NCI-H526 treated with DMSO at 0.1 percent for 48 hours (cell line): Measurements from ENCODE around the gene WWTR1.

Experiments used
- DNase-seq: peaks from one replicate; lab custom pipeline; 2025; lab: John Stamatoyannopoulos, UW

Gene WWTR1

DNA sequence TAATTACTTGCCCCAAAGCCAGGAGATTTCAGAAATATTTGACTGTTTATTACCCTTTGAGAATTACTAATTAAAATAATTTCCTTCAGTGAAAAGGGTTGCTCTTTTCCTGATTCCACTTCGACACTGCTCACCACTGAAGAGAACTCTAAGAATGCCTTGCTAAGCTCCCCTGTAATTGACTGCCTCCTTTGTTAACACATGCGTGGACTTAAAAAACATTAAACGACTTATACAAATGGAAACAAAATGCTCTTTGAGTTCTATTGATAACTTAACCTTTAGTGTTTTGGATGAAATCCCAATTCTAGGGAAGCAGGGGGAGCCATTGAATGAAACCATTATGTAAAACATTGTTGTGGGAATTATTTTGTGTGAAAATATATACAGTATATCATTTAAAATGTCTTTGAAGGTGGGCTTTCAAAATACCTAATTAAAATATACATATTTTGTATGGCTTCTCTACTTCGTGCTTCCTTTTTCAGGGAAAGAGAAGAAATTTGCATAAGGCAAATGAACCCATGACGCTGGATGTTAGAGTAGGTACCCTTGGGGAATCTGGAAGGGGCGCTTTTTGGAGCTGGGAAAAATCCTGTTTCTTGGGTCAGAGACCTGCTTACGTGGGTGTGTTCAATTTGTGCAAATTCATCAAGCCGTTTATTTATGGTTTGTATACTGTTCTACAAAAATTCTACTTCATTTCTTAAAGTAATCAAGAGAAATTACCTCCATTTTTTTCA is 64.2 kb downstream of the WWTR1 start:
- DNase-seq, result peak; percentile 94

DNA sequence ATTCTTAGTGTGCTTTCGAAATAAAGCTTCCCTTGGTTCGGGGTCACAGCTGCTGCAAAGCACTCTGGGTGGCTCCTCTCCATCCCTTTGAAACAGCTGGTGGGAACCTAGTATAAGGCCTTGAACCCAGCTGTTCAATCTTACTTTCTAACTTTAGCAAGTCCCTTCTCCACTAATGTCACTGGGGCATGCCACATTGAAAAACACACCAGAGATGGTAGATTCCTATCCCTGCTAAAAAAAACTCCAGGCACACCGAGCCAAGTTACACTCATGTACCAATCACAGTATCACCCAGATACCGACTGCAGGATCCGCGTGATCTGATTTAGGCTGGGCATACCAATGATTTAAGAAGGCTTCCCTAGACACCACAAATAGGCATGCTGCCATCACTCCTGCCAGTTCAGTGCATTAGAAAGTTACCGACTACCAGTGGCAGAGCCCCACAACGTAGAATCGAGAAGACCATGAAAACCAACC is 65.0 kb downstream of the WWTR1 start:
- no peak for DNase-seq

DNA sequence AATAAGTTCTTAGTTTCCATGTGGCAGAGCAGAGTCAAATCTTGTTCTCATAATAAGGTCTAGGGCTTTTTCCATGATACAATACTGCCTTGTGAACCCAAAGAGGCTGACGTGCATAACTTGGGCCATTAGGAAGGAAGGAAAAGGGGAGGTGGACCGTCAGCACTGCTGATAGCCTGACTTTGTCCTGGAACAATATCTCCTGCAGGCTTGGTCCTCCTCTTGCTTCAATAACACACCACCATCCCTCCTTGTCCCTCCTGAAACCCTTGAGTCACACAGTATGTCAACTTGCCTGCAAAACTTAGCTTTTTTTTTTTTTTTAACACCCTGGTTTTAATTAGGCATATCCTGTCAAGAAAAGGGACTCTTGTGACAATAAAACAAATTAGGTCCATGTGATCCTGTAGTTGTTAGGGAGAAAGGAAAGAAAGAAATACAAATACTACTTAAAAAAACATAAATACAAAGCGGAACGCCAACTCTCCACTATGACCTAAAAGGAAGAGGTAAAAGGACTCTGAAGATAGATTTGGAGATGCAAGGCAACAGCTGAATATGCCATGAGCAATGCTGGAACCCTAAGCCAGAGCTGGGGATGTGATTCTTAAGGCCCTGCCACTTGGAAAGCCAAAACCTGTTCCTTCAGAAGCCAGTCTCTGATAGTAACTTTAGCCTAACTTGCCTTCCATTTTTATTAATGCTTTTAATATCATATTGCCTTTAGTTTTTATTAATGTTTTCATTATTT is 67.0 kb downstream of the WWTR1 start:
- DNase-seq, result no peak

DNA sequence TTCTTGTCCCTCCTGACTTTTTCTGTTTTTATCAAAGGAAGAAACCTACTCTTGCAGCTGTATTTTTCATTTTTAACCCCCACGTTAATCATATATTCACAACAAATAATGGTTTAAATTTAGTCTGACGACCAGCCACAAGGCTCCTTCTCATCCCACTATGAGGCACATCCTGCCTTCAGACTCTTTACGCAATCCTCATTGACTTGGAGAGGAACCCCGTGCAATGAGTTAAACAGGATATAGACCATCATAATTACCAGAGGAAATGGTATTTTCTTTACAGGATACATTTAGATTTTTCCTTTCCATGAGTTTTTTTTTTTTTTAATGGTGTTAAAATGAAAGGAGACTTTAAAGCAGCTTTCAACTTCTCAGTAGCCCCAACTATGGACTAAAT is 68.5 kb downstream of the WWTR1 start:
- no peak for DNase-seq

DNA sequence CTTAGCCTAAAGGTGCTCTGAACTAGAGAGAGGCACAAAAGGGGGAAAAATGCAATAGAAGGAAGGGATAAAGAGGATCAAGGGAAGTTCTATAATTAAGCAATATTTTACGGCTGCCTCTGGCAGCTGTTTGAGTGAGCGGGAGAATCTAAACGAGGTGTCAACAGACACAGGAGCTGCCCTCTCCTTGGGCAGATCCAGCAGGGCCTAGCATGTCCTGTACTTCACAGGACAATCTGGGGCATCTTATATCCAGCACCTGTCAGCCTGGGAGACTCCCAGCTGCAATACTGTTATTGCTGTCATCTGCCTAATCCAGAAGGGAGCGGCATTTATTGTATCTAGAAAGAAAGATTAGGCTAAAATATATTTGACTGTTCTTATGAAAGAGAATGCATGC is 68.9 kb downstream of the WWTR1 start:
- no peak for DNase-seq

DNA sequence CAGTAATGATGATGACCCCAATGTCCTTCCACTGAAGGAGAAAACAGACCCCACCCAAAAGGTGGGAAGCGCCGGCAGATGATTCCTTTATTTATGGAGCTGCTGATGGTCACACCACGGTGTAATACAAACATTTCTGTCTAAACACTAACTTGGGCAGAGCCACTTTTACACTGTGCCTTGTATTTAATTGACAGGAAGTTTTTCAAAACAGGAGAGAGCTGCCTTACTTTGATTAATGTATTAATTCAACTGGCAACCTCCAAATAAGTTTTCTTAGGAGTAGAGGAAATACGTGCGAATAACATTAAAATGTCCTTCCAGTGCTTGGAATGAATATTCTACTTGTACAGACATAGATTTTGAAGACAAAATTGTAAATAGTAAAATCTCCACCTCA is 70.4 kb downstream of the WWTR1 start:
- no peak for DNase-seq

DNA sequence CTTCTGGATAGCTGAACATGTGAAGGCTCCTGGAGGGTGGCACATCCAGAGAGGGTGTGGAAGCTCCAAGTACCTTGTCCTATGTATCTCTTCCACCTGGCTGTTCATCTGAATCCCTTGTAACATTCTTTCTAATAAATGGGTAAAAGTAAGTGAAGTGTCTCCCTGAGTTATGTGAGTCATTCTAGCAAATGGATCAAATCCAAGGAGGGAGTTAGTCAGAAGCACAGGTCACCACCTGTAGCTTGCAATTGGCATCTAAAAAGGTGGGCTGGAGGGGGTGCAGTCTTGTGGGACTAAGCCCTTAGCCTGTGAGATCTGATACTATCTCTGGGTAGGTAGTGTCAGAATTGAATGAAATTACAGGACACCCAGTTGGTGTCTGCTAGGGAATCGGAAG is 71.0 kb downstream of the WWTR1 start:
- DNase-seq, result no peak

DNA sequence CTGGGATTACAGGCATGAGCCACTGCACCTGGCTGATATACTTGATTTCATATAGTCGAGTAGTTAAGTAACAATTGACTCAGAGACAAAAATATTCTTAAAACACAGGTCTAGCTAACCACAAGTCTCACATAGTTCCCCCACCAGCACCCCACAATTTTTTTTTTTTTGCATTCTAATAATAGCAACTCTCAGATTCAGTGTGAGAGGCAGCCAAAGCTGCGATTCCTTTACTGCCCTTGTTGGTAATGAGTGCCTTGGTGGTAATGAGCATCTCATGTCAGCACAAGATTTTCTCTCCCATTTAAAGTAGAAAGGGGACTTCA is 72.5 kb downstream of the WWTR1 start:
- DNase-seq, result no peak

DNA sequence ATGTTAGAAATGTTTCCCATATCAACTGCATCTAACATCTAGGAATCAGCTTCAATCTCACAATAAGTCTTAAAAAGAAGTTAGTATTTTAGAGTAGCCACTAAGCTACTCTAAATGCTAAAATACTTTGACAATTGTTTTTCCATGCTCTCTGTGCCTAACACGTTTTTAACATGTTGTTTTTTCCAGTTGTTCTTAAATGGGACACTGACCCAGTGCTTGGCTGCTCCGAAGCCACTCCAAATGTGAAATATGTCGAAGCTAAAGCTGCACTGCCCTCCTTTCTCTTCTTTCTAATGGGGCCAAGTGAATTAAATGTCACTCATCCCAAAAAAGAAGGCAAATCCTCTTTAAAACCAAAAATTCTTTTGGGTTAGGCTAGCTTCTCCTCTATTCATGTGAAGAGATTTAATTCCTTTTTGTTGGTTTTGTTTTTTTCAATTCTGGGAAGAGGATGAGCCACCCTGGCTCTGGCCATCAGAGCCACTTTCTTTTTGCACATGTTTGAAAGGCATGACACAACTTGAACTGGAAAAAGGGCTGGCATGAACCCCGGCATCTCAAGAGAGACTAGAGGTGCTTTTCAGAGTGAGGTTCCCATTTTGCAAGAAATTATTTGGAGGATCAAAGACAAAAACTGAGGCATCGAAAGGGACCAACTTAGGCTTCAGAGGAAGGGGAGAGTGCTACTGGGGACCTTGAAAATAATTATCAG is 73.7 kb downstream of the WWTR1 start:
- DNase-seq, result no peak

DNA sequence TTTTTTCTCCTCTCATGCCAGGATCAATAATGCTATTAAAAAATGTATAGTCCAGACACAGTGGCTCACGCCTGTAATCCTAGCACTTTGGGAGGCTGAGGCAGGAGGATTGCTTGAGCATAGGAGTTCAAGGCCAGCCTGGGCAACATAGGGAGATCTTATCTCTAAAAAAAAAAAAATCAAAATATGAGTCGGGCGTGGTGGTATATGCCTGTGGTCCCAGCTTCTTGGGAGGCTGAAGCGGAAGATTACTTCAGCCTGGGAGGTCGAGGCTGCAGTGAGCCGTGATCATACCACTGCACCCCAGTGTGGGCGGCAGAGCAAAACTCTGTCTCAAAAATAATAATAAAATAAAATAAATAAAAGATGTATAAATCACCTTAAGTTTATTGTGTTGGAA is 75.4 kb downstream of the WWTR1 start:
- DNase-seq, result no peak

DNA sequence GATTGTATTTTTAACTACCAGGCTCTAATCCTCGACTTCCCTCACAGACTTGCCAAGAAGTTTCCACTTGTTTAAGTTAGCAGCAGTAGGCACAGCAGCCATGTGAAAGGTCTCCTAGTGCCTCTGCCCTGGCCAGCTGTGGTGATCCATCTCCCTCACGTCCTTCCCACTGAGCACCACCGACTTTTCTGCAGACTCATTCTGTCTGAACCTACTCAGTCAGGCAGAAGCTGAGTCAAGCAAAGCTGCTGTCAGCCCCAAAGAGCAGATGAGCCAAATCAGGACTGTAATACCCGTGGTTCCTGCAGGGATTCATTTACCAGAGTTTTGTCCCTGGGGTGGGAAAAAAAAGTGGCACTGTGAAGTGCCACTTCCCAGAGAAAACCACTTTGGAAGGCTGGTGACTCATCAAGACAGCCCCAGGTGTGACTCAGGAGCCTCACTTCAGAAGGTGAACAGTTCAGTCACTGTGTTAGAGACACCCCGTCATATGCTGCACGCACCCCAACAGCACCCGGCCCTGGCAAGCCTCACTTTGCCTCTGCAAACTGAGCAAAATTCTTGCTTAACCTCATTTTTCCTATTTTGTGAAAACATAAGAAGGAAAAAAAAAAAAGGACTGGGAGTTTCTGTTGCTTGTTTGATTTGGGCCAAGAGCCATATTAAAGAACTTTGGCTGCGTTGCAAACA is 76.0 kb downstream of the WWTR1 start:
- DNase-seq, result no peak

DNA sequence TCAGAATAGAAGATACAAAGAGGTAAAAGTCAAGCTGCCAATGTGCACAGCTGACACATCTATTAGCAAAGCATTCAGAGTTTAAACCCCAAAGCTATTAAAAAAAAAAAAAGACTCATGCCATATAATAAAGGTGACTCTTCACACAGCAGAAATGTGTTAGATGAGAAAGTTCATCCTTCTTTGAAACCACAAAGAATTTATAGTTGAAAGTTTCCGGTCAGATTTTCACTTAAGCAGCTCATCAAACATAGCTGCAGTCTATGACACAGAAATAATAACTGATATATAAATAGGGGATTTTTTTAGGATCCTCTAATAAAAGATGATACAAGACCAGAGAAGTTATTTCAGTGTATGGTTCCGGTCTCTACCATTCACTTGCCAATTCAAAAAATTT is 76.6 kb downstream of the WWTR1 start:
- no peak for DNase-seq

DNA sequence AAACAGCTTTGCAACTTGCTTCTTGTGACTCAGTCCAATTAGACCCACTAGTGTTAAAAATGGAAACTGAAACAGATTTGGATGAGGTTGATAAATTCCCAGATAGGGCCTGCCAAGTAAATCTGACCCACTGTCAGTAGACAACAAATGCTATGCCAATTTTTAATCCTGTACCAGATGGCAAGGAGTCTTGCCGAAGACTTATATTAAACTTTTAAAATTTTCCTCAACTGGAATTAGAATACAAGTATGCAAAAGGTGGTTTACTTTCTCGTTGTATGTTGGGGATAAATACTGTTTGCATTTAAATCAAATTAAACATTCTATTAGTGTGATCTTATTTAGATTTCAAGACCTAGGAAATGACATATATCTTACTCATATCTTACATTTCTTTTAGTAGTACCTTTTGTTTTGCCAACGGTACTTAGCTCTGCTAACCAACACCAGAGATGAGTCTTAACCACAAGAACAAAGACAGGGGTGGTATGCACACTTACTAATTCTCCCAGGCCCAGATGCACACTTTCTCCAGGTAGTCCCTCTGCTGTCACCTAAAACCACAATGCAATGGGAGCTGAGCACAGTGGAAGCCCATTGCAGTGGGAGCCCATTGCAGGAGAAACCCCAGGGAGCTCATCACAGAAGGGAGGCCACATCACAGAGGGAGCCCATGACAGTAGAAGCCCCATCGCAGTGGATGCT is 77.8 kb downstream of the WWTR1 start:
- DNase-seq, result no peak

DNA sequence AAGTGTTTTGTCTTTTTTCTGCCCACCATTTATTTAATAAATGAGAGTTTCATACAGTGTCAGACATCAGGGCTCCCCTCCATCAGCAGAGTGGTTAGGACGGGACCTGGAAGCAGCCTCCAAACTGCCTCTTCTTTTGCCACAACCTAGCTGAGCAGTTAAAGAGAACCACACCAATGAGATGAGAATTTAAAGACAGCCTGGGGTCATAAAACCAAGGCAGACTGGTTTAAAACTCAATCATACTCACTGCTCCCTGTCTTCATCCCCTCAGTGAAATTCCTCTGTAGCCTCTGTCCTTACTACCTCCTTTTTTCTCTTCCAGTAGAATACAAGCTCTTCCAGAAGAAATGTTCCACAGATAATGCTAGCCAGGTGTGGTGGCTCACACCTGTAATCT is 78.7 kb downstream of the WWTR1 start:
- no peak for DNase-seq

DNA sequence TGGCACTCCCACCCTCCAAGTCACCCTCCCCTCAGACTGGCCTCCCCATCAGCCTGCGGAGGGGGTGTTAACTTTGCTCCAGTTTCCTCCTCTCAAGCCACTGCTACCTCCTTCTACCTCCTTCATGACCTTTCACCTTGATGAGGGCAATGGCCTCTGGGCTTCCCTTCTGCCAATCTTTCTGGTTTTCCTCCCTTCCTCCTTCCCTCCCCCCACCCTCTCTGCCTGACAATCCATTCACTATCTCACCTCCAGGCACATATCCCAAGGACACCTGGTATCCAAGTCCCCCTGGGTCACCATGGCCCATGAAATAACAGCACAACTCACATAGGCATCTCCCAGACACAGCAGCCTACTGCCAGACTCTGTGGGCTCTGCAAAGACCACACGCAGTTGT is 80.0 kb downstream of the WWTR1 start:
- DNase-seq, result no peak

DNA sequence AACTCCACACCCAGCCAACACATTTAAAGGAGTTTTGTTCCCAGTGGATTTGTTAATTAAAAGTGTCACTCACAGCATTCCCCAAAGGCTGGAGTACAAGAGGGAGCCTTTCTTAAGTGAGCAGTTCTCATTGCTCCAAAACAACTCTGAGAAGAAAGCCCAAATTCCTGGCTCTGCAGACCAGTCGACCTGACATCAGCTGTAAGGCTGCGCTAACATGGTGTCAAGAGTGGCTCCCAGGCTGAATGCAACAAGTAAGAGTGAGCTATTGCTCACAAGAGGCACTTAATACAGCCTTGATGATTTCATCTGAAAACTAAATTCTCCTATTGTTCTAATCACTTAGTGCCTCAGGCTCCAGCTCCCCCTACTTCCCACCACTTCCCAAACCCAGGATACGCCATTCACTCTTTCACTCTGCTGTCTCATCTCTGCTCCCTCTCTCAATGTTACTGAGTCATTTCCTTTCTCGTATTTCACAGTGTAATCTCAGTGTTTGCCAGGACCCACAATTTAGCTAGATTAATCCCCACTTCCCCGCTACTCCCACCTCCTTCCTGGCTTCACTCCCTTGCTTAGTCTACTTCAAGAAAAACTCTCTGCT is 81.8 kb downstream of the WWTR1 start:
- DNase-seq, result no peak

DNA sequence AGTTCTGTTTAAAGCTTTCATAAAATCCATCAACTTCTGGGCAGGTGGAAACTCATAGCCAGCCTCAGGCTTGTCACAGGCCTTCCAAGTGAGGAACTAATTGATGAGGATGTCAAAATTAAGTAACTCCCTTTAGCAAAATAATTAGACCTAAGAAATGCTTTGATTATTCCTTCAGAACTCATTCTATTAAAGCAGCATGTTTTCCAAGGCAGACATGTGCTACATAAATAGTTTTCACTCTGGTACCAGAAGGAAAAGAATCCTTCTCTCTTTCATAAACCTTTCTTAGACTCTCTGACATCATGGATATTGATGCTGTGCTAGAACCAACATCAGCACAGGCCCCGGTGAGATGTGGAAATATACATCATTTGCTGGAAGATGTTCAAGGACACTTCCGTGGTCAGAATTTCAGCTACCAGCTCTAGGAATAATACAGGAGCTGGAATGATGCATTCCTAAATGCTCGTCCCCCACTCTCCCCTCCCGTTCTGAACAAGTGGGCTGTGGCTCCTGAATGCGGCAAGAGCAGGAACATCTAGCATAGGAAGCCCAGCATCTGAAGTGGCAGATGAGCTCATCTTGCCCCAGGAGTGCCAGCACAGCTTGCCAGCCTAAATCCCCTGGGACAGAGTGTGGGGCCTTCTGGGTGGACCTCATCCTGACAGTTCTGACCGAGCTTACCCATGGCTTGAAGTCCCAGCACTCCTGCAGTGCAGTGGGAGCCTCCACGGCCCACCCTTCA is 82.4 kb downstream of the WWTR1 start:
- DNase-seq, result no peak

DNA sequence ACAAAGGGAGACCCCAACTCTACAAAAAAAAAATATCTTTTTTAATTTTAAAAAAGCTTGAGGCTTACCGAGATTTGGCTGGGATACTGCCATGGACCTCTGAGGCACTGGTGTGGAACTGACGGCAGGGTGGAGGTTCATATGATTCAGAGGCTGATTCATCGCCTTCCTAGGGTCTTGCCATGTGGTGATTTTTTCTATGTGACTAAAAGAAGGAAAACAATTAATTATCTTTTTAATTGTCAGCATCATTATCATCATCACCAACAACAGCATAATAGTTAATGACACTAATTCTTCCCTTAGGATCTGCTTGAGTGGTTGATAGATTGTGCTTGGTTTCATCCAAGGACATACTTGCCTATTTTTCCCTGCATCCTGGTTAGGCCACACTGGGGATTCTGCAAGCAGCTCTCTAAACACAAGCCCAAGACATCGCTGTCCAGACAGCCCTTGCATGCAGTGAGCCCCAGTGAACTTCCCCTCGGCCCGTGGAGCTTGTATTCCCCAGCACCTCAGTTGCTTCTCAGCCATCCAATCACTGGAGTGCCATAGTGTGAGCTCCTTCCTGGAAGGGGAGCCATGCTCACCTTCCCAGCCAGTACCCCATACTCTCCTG is 84.9 kb downstream of the WWTR1 start:
- DNase-seq, result no peak

DNA sequence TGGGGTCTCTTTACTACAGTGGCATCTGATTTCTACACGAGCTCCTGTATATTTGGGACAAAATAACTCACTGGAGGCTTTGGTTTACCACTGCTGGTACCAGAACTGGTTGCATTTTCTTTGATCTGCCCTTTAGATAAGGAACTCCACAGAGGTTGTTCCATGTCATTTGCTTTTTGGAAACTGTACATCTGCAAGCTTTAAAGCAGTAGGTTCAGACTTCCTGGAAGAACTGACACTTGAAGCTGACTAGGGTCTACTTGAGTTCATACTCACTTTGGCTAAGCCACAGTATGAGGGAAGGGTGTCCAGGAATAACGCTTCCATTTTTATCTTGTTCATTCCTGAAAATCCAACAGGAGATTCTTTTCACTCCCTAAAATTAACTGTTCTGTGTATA is 86.4 kb downstream of the WWTR1 start:
- no peak for DNase-seq

DNA sequence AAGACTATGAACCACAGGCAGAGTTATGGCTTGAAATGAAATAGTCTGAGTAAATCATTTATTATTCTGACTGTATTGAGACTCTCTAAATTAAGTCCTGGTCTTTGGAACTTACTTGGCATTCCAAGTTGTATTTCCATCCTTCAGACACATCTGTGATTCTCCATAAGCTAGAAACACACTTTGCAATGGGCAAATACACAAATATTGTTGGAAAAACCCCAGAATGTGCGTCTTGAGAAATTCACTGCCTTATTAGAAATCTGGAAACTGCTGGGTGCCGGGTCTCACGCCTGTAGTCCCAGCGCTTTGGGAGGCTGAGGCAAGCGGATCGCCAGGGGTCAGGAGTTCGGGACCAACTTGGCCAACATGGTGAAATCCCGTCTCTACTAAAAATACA is 87.8 kb downstream of the WWTR1 start:
- DNase-seq, result no peak
